ENCODE results near the gene HSD17B3. TPM values are rescaled to one million over a fixed set of nuclear protein-coding genes. Genes with fewer than 3 reads are reported as not detected.

HSD17B3 gene
- total and polyA plus RNA-seq, 2 donors (not counting 1 experiment from before 2014, with no cell fraction given), result not detected

DNA sequence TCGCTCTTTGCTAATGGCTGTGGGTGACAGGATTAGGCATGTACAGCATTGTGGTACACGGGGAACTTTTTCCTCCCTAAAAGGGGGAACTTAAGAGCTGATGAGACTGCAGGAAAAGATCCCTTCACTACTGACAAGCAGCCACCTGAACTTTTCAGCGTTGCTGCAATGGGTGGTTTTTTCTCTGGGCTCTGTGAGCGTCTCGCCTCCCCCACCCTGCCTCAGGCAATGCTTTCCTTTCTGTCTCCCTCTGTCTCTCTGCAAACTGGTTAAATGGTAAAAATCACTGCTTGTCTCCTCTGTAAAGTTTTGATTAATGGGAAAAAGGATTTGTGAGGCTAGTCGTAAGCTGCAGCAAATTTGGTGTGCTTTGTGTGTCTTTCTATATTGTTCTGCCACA is 20.3 kb downstream of the HSD17B3 start:
- Histone ChIP-seq H2AFZ (ENCODE audit: insufficient read depth, low read depth, low read length, poor library complexity, severe bottlenecking) (no peak overlapping the region), H3K27ac (ENCODE audit: low read length in 2 of 2) (no peak overlapping the region), H3K79me2 (ENCODE audit: control insufficient read depth, insufficient read depth, low read length) (no peaks in the 10 kb centered on the region), H3K4me1 (ENCODE audit: control insufficient read depth in 2 of 2, insufficient read depth in 2 of 2, low read length in 2 of 2) (no peaks in the 10 kb centered on the region), H3K9ac (ENCODE audit: low read length) (no peak overlapping the region), H3K4me3 (ENCODE audit: control extremely low read depth in 1 of 5, extremely low read depth in 1 of 5, insufficient read depth in 1 of 5, low read depth in 2 of 5, low read length in 4 of 5) (no peak overlapping the region), H3K4me2 (replicated peaks; ENCODE audit: low read depth, low read length, poor library complexity, severe bottlenecking) (no peak overlapping the region), H4K20me1 (ENCODE audit: control insufficient read depth, insufficient read depth, low read length, poor library complexity, severe bottlenecking) (no peaks in the 10 kb centered on the region), H3K9me3 (ENCODE audit: control extremely low read depth in 1 of 3, control insufficient read depth in 2 of 3, insufficient read depth in 1 of 3, low read length in 2 of 3) (peaks cover 0 to 4% (median 0%) of the 10 kb centered on the region in 3 donors), H3K27me3 (replicated peaks in 1 of 4; ENCODE audit: control extremely low read depth in 1 of 4, control insufficient read depth in 3 of 4, insufficient read depth in 4 of 4, low read length in 3 of 4) (no peaks in the 10 kb centered on the region), H3K36me3 (replicated peaks in 1 of 2; ENCODE audit: control extremely low read depth in 1 of 2, control insufficient read depth in 1 of 2, extremely low read depth in 1 of 2, insufficient read depth in 2 of 2, low read length in 1 of 2) (no peaks in the 10 kb centered on the region)
- TF ChIP-seq, protein P1, sequence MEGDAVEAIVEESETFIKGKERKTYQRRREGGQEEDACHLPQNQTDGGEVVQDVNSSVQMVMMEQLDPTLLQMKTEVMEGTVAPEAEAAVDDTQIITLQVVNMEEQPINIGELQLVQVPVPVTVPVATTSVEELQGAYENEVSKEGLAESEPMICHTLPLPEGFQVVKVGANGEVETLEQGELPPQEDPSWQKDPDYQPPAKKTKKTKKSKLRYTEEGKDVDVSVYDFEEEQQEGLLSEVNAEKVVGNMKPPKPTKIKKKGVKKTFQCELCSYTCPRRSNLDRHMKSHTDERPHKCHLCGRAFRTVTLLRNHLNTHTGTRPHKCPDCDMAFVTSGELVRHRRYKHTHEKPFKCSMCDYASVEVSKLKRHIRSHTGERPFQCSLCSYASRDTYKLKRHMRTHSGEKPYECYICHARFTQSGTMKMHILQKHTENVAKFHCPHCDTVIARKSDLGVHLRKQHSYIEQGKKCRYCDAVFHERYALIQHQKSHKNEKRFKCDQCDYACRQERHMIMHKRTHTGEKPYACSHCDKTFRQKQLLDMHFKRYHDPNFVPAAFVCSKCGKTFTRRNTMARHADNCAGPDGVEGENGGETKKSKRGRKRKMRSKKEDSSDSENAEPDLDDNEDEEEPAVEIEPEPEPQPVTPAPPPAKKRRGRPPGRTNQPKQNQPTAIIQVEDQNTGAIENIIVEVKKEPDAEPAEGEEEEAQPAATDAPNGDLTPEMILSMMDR (IDR thresholded peaks at IDR 0.05), result no peak
- TF ChIP-seq EZH2 (IDR thresholded peaks at IDR 0.05; ENCODE audit: borderline replicate concordance, insufficient read depth, low read depth, low read length, poor library complexity, severe bottlenecking), result no peak
- ATAC-seq (ENCODE audit: low read depth) (no peak), DNase-seq (no peak)
- no peak overlapping the region for H3K27ac Mint-ChIP-seq
- H3K4me1 Mint-ChIP-seq, result no peaks in the 10 kb centered on the region
- H3K27me3 Mint-ChIP-seq, result peaks cover 11% of the 10 kb centered on the region
- WGBS (ENCODE audit: insufficient coverage), result 100% methylated on average over 1 of the region's 6 CpGs
- H3K4me3 Mint-ChIP-seq, result no peak overlapping the region
- CTCF ChIA-PET, result no interaction called here
- intact Hi-C loops (cut with micrococcal nuclease), result no loop called here
- POLR2A ChIA-PET, result no interaction called here
- H3K9me3 Mint-ChIP-seq (ENCODE audit: insufficient read depth), result peaks cover 2% of the 10 kb centered on the region

DNA sequence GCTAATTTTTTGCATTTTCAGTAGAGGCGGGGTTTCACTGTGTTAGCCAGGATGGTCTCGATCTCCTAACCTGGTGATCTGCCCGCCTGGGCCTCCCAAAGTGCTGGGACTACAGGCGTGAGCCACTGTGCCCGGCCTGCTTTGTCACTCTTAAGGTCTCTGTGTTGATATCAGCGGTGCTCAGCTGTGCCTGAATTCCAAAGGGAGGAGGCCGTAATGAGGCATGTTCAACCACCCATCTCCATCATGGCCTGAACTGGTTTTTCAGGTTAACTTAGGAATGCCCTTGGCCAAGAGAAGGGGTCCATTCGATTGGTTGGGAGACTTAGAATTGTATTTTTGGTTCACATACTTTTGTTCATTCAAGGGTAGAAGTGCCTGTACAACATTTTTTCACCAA is 22.0 kb downstream of the HSD17B3 start:
- Histone ChIP-seq H3K4me3 (ENCODE audit: control extremely low read depth in 1 of 5, extremely low read depth in 1 of 5, insufficient read depth in 1 of 5, low read depth in 2 of 5, low read length in 4 of 5) (no peak overlapping the region), H3K27me3 (replicated peaks in 1 of 4; ENCODE audit: control extremely low read depth in 1 of 4, control insufficient read depth in 3 of 4, insufficient read depth in 4 of 4, low read length in 3 of 4) (no peaks in the 10 kb centered on the region), H3K79me2 (ENCODE audit: control insufficient read depth, insufficient read depth, low read length) (no peaks in the 10 kb centered on the region), H3K36me3 (replicated peaks in 1 of 2; ENCODE audit: control extremely low read depth in 1 of 2, control insufficient read depth in 1 of 2, extremely low read depth in 1 of 2, insufficient read depth in 2 of 2, low read length in 1 of 2) (no peaks in the 10 kb centered on the region), H4K20me1 (ENCODE audit: control insufficient read depth, insufficient read depth, low read length, poor library complexity, severe bottlenecking) (no peaks in the 10 kb centered on the region), H3K4me1 (ENCODE audit: control insufficient read depth in 2 of 2, insufficient read depth in 2 of 2, low read length in 2 of 2) (no peaks in the 10 kb centered on the region), H3K9ac (ENCODE audit: low read length) (no peak overlapping the region), H3K9me3 (ENCODE audit: control extremely low read depth in 1 of 3, control insufficient read depth in 2 of 3, insufficient read depth in 1 of 3, low read length in 2 of 3) (peaks cover 0 to 7% (median 3%) of the 10 kb centered on the region in 3 donors), H2AFZ (ENCODE audit: insufficient read depth, low read depth, low read length, poor library complexity, severe bottlenecking) (no peak overlapping the region), H3K4me2 (replicated peaks; ENCODE audit: low read depth, low read length, poor library complexity, severe bottlenecking) (no peak overlapping the region), H3K27ac (ENCODE audit: low read length in 2 of 2) (no peak overlapping the region)
- POLR2A ChIA-PET, result no interaction called here
- no peaks in the 10 kb centered on the region for H3K4me1 Mint-ChIP-seq
- ATAC-seq (ENCODE audit: low read depth) (no peak), DNase-seq (no peak)
- H3K9me3 Mint-ChIP-seq (ENCODE audit: insufficient read depth), result peaks cover 2% of the 10 kb centered on the region
- CTCF ChIA-PET, result no interaction called here
- WGBS (ENCODE audit: insufficient coverage), result 100% methylated on average over 6 of the region's 8 CpGs
- H3K27ac Mint-ChIP-seq, result no peak overlapping the region
- intact Hi-C loops (cut with micrococcal nuclease), result no loop called here
- H3K27me3 Mint-ChIP-seq, result peaks cover 11% of the 10 kb centered on the region
- H3K4me3 Mint-ChIP-seq, result no peak overlapping the region
- TF ChIP-seq EZH2 (IDR thresholded peaks at IDR 0.05; ENCODE audit: borderline replicate concordance, insufficient read depth, low read depth, low read length, poor library complexity, severe bottlenecking), result no peak
- TF ChIP-seq, protein P1 (IDR thresholded peaks at IDR 0.05), result no peak

Measured in B cell (primary cell).